Stimulated activated CD8-positive, alpha-beta memory T cell treated with anti-CD3 and anti-CD28 coated beads, Interleukin-7, amount 100 ng/mL, for 4 hours (primary cell): ENCODE data around the gene ZNRF3.

ENCODE experiments used
- DNase-seq, 2 donors: peaks; one replicate each; pipeline ENCODE4 v3.0.0-alpha.2; 2020; ENCODE audit warnings: low read depth in 2 of 2

Gene ZNRF3

GRCh38 chr22:29088809-29089208 is 205.4 kb downstream of the ZNRF3 start:
- DNase-seq: no peak

GRCh38 chr22:29089507-29089906 is 206.1 kb downstream of the ZNRF3 start:
- no peak for DNase-seq

GRCh38 chr22:29090039-29090438 is 206.7 kb downstream of the ZNRF3 start:
- no peak for DNase-seq

GRCh38 chr22:29092243-29092642 is 208.9 kb downstream of the ZNRF3 start:
- no peak for DNase-seq

- no peak for DNase-seq
These were observed 209.7 kb downstream of the ZNRF3 start for GRCh38 chr22:29093030-29093429.

- DNase-seq: no peak
These were observed 210.3 kb downstream of the ZNRF3 start for GRCh38 chr22:29093501-29094300.

- DNase-seq: no peak
These were observed 212.1 kb downstream of the ZNRF3 start for GRCh38 chr22:29095459-29095858.

GRCh38 chr22:29096736-29097669 is 213.6 kb downstream of the ZNRF3 start:
- DNase-seq: no peak

- DNase-seq: no peak
These were observed 214.9 kb downstream of the ZNRF3 start for GRCh38 chr22:29098296-29098695.

GRCh38 chr22:29102300-29102699 is 218.9 kb downstream of the ZNRF3 start:
- DNase-seq: no peak

- no peak for DNase-seq
These were observed 219.7 kb downstream of the ZNRF3 start for GRCh38 chr22:29103121-29103520.

GRCh38 chr22:29105468-29105867 is 222.1 kb downstream of the ZNRF3 start:
- no peak for DNase-seq

- DNase-seq: no peak
These were observed 223.5 kb downstream of the ZNRF3 start for GRCh38 chr22:29106839-29107238.
